HG03175 (cell line): Measurements from ENCODE around the gene PCDHGA3.
"Not testable (repeated sequence)": the region's sequence is repeated elsewhere in the genome, so short reads cannot be mapped to it uniquely, and the experiment has no call there.

ENCODE experiments used
- ATAC-seq: cut with Tn5 transposase; IDR thresholded peaks from one replicate; pipeline ENCODE4 v1.9.1; 2021; ENCODE audit warnings: mild to moderate bottlenecking, moderate library complexity; ENCODE audit not compliant: unreplicated experiment

The PCDHGA3 gene

DNA sequence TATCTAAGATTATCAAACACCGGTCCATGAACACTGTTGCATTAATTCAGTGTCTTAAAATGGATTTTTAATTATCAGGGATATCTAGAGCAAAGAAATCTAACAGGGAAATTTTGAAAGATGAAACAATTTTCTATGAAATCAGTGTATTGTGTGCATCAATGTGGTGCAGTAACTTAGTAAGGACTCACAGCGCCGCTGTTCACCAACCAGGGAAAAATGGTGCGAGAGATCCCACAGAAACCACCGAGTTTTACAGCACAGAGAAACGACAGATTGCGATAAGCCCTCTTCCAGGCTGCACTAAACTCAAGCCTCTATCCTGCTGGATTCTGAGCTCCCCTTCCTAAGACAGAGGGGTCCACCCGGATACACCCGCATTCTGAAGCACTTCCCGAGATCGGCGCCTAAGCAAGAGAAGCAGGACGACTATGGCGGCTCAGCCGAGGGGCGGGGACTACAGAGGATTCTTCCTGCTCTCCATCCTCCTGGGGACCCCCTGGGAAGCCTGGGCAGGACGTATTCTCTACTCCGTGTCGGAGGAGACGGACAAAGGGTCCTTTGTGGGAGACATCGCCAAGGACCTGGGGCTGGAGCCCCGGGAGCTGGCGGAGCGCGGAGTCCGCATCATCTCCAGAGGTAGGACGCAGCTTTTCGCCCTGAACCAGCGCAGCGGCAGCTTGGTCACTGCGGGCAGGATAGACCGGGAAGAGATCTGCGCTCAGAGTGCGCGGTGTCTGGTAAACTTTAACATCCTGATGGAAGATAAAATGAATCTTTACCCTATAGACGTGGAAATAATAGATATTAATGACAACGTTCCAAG is 39.1 kb downstream of the PCDHGA3 start, which contains the start of gene PCDHGA7:
Gene PCDHGA7 (plus strand): TSS at position 274 of the 826 bp plus-strand sequence. CDS start 158 bp downstream, at position 432.
- no peak for ATAC-seq

DNA sequence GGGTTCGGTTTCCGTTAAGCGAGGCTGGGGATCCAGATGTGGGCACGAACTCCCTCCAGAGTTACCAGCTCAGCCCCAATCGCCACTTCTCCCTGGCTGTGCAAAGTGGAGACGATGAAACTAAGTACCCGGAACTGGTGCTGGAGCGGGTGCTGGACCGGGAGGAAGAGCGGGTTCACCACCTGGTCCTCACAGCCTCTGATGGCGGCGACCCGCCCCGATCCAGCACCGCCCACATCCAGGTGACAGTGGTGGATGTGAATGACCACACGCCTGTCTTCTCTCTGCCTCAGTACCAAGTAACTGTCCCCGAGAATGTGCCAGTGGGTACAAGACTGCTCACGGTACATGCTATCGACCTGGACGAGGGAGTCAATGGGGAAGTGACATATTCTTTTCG is 39.7 kb downstream of the PCDHGA3 start:
- no peak for ATAC-seq

DNA sequence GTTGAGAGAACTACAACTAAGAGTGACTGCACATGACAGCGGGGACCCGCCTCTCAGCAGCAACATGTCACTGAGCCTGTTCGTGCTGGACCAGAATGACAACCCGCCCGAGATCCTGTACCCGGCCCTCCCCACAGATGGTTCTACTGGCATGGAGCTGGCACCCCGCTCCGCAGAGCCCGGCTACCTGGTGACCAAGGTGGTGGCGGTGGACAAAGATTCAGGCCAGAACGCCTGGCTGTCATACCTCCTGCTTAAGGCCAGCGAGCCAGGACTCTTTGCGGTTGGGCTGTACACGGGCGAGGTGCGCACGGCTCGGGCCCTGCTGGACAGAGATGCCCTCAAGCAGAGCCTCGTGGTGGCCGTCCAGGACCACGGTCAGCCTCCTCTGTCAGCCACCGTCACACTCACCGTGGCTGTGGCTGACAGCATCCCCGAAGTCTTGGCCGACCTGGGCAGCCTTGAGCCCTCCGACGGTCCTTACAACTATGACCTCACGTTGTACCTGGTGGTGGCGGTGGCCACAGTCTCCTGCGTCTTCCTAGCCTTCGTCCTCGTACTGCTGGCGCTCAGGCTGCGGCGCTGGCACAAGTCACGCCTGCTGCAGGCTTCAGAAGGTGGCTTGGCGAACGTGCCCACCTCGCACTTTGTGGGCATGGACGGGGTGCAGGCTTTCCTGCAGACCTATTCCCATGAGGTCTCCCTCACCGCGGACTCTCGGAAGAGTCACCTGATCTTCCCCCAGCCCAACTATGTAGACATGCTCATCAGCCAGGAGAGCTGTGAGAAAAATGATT is 41.0 kb downstream of the PCDHGA3 start:
- no peak for ATAC-seq

DNA sequence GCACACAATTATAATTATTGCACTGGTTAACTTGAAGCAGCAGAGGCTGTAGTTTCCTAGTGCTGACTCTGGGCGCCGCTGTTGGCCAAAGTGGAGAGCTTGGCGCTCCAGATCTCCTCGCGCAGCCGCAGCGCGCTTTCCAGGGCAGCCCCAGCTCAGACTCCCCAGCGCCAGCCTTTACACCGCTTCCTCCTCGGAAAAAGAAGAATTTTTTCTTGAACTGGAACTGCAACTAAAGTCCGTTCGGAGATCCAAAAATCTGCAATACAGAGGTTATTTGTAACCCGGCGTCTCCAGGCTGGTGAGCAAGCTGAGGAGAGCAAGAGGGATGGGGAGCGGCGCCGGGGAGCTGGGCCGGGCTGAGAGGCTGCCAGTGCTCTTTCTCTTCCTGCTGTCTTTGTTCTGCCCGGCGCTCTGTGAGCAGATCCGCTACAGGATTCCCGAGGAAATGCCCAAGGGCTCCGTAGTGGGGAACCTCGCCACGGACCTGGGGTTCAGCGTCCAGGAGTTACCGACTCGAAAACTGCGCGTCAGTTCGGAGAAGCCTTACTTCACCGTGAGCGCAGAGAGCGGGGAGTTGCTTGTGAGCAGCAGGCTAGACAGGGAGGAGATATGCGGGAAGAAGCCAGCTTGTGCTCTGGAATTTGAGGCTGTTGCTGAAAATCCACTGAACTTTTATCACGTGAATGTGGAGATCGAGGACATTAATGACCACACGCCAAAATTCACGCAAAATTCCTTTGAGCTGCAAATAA is 44.1 kb downstream of the PCDHGA3 start, which contains the start of gene PCDHGB4:
Gene PCDHGB4 (plus strand): TSS at position 142 of the 755 bp plus-strand sequence. CDS start 187 bp downstream, at position 329.
- ATAC-seq, result peak; percentile 75

DNA sequence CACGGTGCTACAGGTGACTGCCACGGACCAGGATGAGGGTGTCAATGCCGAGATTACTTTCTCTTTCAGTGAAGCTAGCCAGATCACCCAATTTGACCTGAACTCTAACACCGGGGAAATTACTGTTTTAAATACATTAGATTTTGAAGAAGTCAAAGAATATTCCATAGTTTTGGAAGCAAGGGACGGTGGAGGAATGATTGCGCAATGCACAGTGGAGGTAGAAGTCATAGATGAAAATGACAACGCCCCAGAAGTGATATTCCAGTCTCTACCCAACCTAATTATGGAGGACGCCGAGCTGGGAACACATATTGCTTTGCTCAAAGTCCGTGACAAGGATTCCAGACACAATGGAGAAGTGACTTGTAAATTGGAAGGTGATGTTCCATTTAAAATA is 45.0 kb downstream of the PCDHGA3 start:
- ATAC-seq, result no peak

DNA sequence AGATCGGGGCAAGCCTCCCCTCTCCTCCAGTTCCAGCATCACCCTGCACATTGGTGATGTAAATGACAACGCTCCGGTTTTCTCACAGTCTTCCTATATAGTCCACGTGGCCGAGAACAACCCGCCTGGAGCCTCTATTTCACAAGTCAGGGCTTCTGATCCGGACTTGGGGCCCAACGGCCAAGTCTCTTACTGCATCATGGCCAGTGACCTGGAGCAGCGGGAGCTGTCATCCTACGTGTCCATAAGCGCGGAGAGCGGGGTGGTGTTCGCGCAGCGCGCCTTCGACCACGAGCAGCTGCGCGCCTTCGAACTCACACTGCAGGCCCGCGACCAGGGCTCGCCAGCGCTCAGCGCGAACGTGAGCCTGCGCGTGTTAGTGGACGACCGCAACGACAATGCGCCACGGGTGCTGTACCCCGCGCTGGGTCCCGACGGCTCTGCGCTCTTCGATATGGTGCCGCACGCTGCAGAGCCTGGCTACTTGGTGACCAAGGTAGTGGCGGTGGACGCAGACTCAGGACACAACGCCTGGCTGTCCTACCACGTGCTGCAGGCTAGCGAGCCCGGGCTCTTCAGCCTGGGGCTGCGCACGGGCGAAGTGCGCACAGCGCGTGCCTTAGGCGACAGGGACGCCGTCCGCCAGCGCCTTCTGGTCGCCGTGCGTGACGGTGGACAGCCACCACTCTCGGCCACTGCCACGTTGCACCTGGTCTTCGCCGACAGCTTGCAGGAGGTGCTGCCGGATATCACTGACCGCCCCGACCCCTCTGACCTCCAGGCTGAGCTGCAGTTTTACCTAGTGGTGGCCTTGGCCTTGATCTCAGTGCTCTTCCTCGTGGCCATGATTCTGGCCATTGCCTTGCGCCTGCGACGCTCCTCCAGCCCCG is 45.8 kb downstream of the PCDHGA3 start:
- ATAC-seq, result no peak

DNA sequence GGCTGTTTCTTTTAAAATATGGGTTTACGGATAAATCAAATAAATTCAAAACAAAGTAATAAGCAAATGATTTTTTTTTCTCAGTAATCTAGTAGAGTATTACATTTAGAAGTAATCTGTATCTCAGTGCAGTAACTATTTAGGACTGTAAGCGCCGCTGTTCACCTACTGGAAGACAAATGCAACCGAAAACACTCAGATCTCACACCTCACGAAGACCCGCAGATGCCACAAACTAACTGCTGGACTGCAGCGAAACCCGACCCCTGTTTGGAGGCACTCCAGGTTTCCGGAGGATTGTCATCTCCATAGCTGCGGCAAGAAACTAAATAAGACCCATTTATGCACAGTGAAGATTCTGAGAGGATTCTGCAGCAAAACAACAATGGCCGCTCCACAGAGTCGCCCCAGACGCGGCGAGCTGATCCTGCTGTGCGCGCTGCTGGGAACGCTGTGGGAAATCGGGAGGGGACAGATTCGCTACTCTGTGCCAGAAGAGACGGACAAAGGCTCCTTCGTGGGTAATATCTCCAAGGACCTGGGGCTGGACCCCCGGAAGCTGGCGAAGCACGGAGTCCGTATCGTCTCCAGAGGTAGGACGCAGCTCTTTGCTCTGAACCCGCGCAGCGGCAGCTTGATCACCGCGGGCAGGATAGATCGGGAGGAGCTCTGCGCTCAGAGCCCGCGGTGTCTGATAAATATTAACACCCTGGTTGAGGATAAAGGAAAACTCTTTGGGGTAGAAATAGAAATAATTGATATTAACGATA is 49.0 kb downstream of the PCDHGA3 start, which contains the start of gene PCDHGA8:
Gene PCDHGA8 (plus strand): TSS at position 205 of the 770 bp plus-strand sequence. CDS start 181 bp downstream, at position 386.
- no peak for ATAC-seq

DNA sequence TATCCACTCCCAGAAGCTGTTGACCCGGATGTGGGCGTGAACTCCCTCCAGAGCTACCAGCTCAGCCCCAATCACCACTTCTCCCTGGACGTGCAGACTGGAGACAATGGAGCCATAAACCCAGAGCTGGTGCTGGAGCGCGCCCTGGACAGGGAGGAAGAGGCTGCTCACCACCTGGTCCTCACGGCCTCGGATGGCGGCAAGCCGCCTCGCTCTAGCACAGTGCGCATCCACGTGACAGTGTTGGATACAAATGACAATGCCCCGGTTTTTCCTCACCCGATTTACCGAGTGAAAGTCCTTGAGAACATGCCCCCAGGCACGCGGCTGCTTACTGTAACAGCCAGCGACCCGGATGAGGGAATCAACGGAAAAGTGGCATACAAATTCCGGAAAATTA is 49.6 kb downstream of the PCDHGA3 start:
- no peak for ATAC-seq

DNA sequence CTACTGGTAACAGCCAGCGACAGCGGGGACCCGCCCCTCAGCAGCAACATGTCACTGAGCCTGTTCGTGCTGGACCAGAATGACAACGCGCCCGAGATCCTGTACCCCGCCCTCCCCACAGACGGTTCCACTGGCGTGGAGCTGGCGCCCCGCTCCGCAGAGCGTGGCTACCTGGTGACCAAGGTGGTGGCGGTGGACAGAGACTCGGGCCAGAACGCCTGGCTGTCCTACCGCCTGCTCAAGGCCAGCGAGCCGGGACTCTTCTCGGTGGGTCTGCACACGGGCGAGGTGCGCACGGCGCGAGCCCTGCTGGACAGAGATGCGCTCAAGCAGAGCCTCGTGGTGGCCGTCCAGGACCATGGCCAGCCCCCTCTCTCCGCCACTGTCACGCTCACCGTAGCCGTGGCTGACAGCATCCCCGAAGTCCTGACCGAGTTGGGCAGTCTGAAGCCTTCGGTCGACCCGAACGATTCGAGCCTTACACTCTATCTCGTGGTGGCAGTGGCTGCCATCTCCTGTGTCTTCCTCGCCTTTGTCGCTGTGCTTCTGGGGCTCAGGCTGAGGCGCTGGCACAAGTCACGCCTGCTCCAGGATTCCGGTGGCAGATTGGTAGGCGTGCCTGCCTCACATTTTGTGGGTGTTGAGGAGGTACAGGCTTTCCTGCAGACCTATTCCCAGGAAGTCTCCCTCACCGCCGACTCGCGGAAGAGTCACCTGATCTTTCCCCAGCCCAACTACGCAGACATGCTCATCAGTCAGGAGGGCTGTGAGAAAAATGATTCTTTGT is 51.0 kb downstream of the PCDHGA3 start:
- ATAC-seq, result not testable (repeated sequence)
